ENCODE measurements around the gene FCRL2. TPM values are rescaled to one million over a fixed set of nuclear protein-coding genes. Genes with fewer than 3 reads are reported as not detected.

FCRL2 gene
- total RNA-seq, 4 donors from 2014 or later: 0.50 TPM; not detected in 3

- H3K9me3 ChIP-seq: no peaks in the 10 kb centered on the region
- H3K27ac ChIP-seq (replicated peaks in 1 of 4): no peak overlapping the region
- no peaks in the 10 kb centered on the region for H3K4me1 ChIP-seq
- DNase-seq (ENCODE audit: extremely low spot score): no peak
- H3K36me3 ChIP-seq: no peaks in the 10 kb centered on the region
- intact Hi-C loops (cut with DNase I): no loop called here
- 80% methylated on average over 2 of the region's 2 CpGs for WGBS
- no peak overlapping the region for H3K4me3 ChIP-seq
- TF ChIP-seq, protein P1, sequence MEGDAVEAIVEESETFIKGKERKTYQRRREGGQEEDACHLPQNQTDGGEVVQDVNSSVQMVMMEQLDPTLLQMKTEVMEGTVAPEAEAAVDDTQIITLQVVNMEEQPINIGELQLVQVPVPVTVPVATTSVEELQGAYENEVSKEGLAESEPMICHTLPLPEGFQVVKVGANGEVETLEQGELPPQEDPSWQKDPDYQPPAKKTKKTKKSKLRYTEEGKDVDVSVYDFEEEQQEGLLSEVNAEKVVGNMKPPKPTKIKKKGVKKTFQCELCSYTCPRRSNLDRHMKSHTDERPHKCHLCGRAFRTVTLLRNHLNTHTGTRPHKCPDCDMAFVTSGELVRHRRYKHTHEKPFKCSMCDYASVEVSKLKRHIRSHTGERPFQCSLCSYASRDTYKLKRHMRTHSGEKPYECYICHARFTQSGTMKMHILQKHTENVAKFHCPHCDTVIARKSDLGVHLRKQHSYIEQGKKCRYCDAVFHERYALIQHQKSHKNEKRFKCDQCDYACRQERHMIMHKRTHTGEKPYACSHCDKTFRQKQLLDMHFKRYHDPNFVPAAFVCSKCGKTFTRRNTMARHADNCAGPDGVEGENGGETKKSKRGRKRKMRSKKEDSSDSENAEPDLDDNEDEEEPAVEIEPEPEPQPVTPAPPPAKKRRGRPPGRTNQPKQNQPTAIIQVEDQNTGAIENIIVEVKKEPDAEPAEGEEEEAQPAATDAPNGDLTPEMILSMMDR (IDR thresholded peaks at IDR 0.05): no peak
- TF ChIP-seq POLR2A (IDR thresholded peaks at IDR 0.05; ENCODE audit: low read depth) (no peak), EP300 (IDR thresholded peaks at IDR 0.05) (no peak), POLR2AphosphoS5 (IDR thresholded peaks at IDR 0.05) (no peak)
- H3K27me3 ChIP-seq: no peaks in the 10 kb centered on the region
Measured at GRCh38 chr1:157774412-157774811, 2.5 kb downstream of the FCRL2 start.

DNA sequence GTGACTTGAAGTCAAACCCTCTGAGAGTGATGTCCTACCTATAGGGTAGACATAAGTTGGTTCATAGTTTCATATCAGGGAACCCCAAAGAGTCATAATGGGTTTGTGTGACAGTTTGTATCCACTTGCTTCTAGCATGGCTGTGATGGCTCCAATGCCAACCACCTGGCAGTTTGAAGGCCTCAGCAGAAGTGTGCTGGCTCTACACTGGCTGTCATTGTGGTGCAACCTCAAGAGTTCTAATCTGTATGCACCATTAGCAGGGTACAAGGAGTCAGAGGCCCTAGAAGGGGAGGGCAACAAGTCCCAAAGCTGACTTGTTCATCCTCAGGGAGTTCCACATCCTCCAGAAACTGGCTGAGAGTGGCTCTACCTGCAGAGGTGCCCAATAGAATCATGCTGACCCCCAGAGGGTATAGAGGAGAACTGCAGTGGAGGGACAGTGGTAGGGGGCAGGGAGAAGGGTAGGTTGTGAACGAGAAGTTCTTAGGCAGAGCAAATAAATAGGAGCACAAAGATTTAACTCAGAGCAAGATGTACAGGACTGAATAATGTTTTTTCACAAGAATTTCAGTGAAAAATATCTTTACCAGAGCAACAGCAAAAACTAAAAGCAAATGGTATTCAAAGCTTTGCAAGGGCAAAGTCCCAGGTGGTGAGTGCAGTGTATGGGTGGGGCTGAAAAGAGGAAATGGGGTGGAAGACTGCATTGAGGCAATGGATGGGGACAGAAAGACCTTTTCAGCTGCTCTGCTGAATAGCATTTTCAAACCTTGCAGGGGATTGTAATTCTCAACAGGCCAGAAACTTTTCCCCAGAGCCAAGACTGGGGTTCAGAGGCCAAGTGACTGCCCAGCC lies 3.2 kb downstream of the FCRL2 start:
- Histone ChIP-seq H3K27ac (replicated peaks in 1 of 4) (no peak overlapping the region), H3K9me3 (no peaks in the 10 kb centered on the region), H3K36me3 (no peaks in the 10 kb centered on the region), H3K4me1 (no peaks in the 10 kb centered on the region), H3K27me3 (no peaks in the 10 kb centered on the region), H3K4me3 (no peak overlapping the region)
- intact Hi-C loops (cut with DNase I): no loop called here
- no peak for DNase-seq (ENCODE audit: extremely low spot score)
- TF ChIP-seq EP300 (IDR thresholded peaks at IDR 0.05) (no peak), POLR2AphosphoS5 (IDR thresholded peaks at IDR 0.05) (no peak), POLR2A (IDR thresholded peaks at IDR 0.05; ENCODE audit: low read depth) (no peak)
- TF ChIP-seq, protein P1 (IDR thresholded peaks at IDR 0.05): no peak
- WGBS: 30% methylated on average over 1 of the region's 1 CpG

- 70% methylated on average over 8 of the region's 8 CpGs for WGBS
- TF ChIP-seq, protein P1 (IDR thresholded peaks at IDR 0.05): no peak
- no peak for TF ChIP-seq POLR2AphosphoS5 (IDR thresholded peaks at IDR 0.05)
- Histone ChIP-seq H3K4me1 (no peaks in the 10 kb centered on the region), H3K4me3 (no peak overlapping the region), H3K36me3 (no peaks in the 10 kb centered on the region), H3K27me3 (no peaks in the 10 kb centered on the region), H3K27ac (replicated peaks in 1 of 4) (no peak overlapping the region), H3K9me3 (no peaks in the 10 kb centered on the region)
- intact Hi-C loops (cut with DNase I): no loop called here
- DNase-seq (ENCODE audit: extremely low spot score): no peak
Measured at GRCh38 chr1:157771661-157772425, 5.1 kb downstream of the FCRL2 start.

DNA sequence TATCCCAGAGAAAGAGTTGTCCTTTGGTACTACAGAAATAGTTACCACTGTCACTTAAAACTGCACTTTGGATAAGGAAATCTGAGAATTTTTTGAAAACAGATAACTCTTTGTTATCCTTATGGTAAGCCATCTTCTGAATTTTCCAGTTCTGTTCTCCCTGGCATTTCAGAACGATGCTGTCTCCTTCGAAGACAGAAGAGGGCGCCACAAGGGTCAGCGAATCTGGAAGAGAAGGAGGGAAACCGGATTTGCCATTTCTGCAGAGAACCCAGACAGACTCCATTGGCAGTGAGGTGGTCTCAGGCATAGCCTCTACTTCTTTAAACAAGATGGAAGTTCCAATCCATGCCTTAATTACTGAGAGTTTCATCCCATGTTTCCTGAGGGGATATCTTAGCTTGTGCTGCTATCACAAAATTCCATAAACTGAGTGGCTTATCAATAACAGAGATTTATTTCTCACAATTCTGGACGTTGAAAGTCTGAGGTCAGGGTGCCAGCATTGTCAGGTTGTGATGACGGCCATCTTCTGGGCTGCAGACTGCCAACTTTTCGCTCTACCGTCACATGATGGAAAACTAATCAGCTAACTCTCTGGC lies 6.4 kb downstream of the FCRL2 start:
- intact Hi-C loops (cut with DNase I): no loop called here
- Histone ChIP-seq H3K4me1 (no peaks in the 10 kb centered on the region), H3K36me3 (no peaks in the 10 kb centered on the region), H3K9me3 (no peaks in the 10 kb centered on the region), H3K27ac (replicated peaks in 1 of 4) (no peak overlapping the region), H3K4me3 (no peak overlapping the region), H3K27me3 (no peaks in the 10 kb centered on the region)
- DNase-seq (ENCODE audit: extremely low spot score): no peak
- 48% methylated on average over 8 of the region's 9 CpGs for WGBS
- TF ChIP-seq EP300 (IDR thresholded peaks at IDR 0.05): no peak
- no peak for TF ChIP-seq POLR2AphosphoS5 (IDR thresholded peaks at IDR 0.05)
- TF ChIP-seq, protein P1 (IDR thresholded peaks at IDR 0.05): no peak
- no peak for TF ChIP-seq POLR2A (IDR thresholded peaks at IDR 0.05; ENCODE audit: low read depth)

All from esophagus muscularis mucosa (tissue), 4 donors.